Left lobe of liver (tissue), 2 donors: ENCODE measurements around the gene NR3C2. TPM values are rescaled to one million over a fixed set of nuclear protein-coding genes. Genes with fewer than 3 reads are reported as not detected.
"Not testable (repeated sequence)": the region's sequence is repeated elsewhere in the genome, so short reads cannot be mapped to it uniquely, and the experiment has no call there.

Experiments
- ATAC-seq: fragments of 200-7000 bp; cut with Tn5 transposase; one replicate; pipeline ENCODE4 v1.9.1; 2020; ENCODE audit warnings: mild to moderate bottlenecking, moderate library complexity
- DNase-seq: peaks from one replicate; pipeline ENCODE4 v3.0.0-alpha.2; 2020; ENCODE audit warnings: low spot score
- total RNA-seq: library from RNA; stranded (reverse); gene quantifications from one replicate; pipeline ENCODE4 v1.2.1, GENCODE V29; 2021
- donor health status: DM: no; HTN: no; CAD: no; lungs with moderate emphysema.
- donor health status: DM: no; HTN: yes; CAD: no.

NR3C2 gene
- total RNA-seq, 1 donor from 2014 or later: 12.0 TPM

- peak; percentile 71 for ATAC-seq
- DNase-seq: no peak
Measured at GRCh38 chr4:148182230-148182911, 259.8 kb downstream of the NR3C2 start.

- peak; percentile 56 for ATAC-seq
- DNase-seq: no peak
Measured at GRCh38 chr4:148173397-148174017, 268.7 kb downstream of the NR3C2 start.

GRCh38 chr4:148171596-148171995 is 270.6 kb downstream of the NR3C2 start:
- no peak for DNase-seq
- no peak for ATAC-seq

GRCh38 chr4:148170408-148171365 is 271.5 kb downstream of the NR3C2 start:
- DNase-seq: no peak
- no peak for ATAC-seq

GRCh38 chr4:148166132-148166591 is 276.1 kb downstream of the NR3C2 start:
- no peak for DNase-seq
- no peak for ATAC-seq

GRCh38 chr4:148164557-148164956 is 277.7 kb downstream of the NR3C2 start:
- ATAC-seq: peak; percentile 29
- no peak for DNase-seq

GRCh38 chr4:148162991-148163390 is 279.2 kb downstream of the NR3C2 start:
- ATAC-seq (no peak), DNase-seq (no peak)

- no peak for ATAC-seq
- DNase-seq: no peak
Measured at GRCh38 chr4:148162519-148162918, 279.7 kb downstream of the NR3C2 start.

- ATAC-seq: no peak
- DNase-seq: no peak
Measured at GRCh38 chr4:148161601-148162000, 280.6 kb downstream of the NR3C2 start.

GRCh38 chr4:148159793-148160192 is 282.4 kb downstream of the NR3C2 start:
- ATAC-seq (no peak), DNase-seq (no peak)

GRCh38 chr4:148154769-148155168 is 287.4 kb downstream of the NR3C2 start:
- DNase-seq: no peak
- no peak for ATAC-seq

- DNase-seq: no peak
- no peak for ATAC-seq
Measured at GRCh38 chr4:148152868-148153625, 289.2 kb downstream of the NR3C2 start.

- no peak for ATAC-seq
Measured at GRCh38 chr4:148151806-148152205, 290.4 kb downstream of the NR3C2 start.

GRCh38 chr4:148145475-148145874 is 296.7 kb downstream of the NR3C2 start:
- no peak for DNase-seq
- no peak for ATAC-seq

More at GRCh38 chr4:148151806-148152205, 290.4 kb downstream of the NR3C2 start:
- DNase-seq: no peak

- ATAC-seq: no peak
Measured at GRCh38 chr4:148143174-148143573, 299.0 kb downstream of the NR3C2 start.

GRCh38 chr4:148141501-148141900 is 300.7 kb downstream of the NR3C2 start:
- DNase-seq (no peak), ATAC-seq (no peak)

More at GRCh38 chr4:148143174-148143573, 299.0 kb downstream of the NR3C2 start:
- no peak for DNase-seq

- ATAC-seq (no peak), DNase-seq (no peak)
Measured at GRCh38 chr4:148126825-148127224, 315.4 kb downstream of the NR3C2 start.

- ATAC-seq (no peak), DNase-seq (no peak)
Measured at GRCh38 chr4:148124512-148124911, 317.7 kb downstream of the NR3C2 start.

GRCh38 chr4:148123161-148123560 is 319.1 kb downstream of the NR3C2 start:
- ATAC-seq, DNase-seq: not testable (repeated sequence)

- DNase-seq (no peak), ATAC-seq (no peak)
Measured at GRCh38 chr4:148120216-148120615, 322.0 kb downstream of the NR3C2 start.

GRCh38 chr4:148118633-148119032 is 323.6 kb downstream of the NR3C2 start:
- no peak for ATAC-seq
- DNase-seq: no peak
